K562 (cell line): Measurements from ENCODE around the gene PLXNA3. TPM values are rescaled to one million over a fixed set of nuclear protein-coding genes. Genes with fewer than 3 reads are reported as not detected.
A peak's percentile ranks its signal among the peaks of the same experiment; 100 is the strongest.

ENCODE experiments used
- CBX3 ChIP-seq, 2 experiments: IDR thresholded peaks; 1 replicate in 1 of 2; 2 replicates in 1 of 2; pipeline ENCODE4 v1.6.1; 2012; ENCODE audit warnings: inconsistent platforms in 2 of 2, low read length in 2 of 2, borderline replicate concordance in 1 of 2, control low read depth in 1 of 2
- CBX8 ChIP-seq: fragments of 200-600 bp; sonication (generic); IDR thresholded peaks from 2 replicates; pipeline ENCODE4 v1.6.1; 2012; ENCODE audit warnings: borderline replicate concordance, mixed run types, low read depth, mild to moderate bottlenecking, moderate library complexity, mixed read lengths, low read length, control low read depth, inconsistent platforms; ENCODE audit not compliant: poor library complexity, severe bottlenecking; ENCODE audit errors: extremely low read depth
- CREB5 ChIP-seq: fragments of 250-450 bp; sonication (Bioruptor Pico); IDR thresholded peaks from 2 replicates; pipeline ENCODE4 v1.5.0; 2020; ENCODE audit warnings: mild to moderate bottlenecking
- HINFP ChIP-seq: fragments of 450-650 bp; conservative IDR thresholded peaks from 2 replicates; pipeline ENCODE4 v1.6.1; 2016; ENCODE audit warnings: missing genetic modification characterization, low read depth, mild to moderate bottlenecking, control low read depth, missing compliant biosample characterization
- MGA ChIP-seq: fragments of 450-650 bp; IDR thresholded peaks from 2 replicates; pipeline ENCODE4 v1.6.1; 2016; ENCODE audit warnings: mild to moderate bottlenecking, moderate library complexity
- MTF1 ChIP-seq: fragments of 250-450 bp; sonication (Bioruptor Pico); IDR thresholded peaks from 2 replicates; pipeline ENCODE4 v1.9.0; 2021; ENCODE audit warnings: moderate library complexity, mild to moderate bottlenecking, inconsistent platforms, borderline replicate concordance
- ZKSCAN1 ChIP-seq: fragments of 150-350 bp; IDR thresholded peaks from 2 replicates; pipeline ENCODE4 v1.6.1; 2016; ENCODE audit warnings: low read depth, low read length
- ZNF217 ChIP-seq: sonication (generic); formaldehyde crosslinking; IDR thresholded peaks from 2 replicates; pipeline ENCODE4 v1.8.0; 2022; ENCODE audit warnings: mild to moderate bottlenecking, missing genetic modification reagents
- ZNF431 ChIP-seq: sonication (generic); formaldehyde crosslinking; IDR thresholded peaks from 2 replicates; pipeline ENCODE4 v1.8.0; 2022; ENCODE audit warnings: mild to moderate bottlenecking, missing genetic modification reagents
- polyA plus RNA-seq, 8 experiments: library from polyadenylated mRNA; depleted of rRNA in 4 of 8; stranded (reverse) in 5 of 8; unstranded in 3 of 8; fragments of >200 nt; fragmentation: Nextera tagmentation in 2 of 8; fragmentation: Illumina TruSeq in 1 of 8; extraction: Ambion mirVana in 2 of 8; extraction: Trizol in 1 of 8; gene quantifications; 2 replicates each; pipeline versions ENCODE4 v1.2.1 to v1.2.3, GENCODE V29; 2011 to 2014; ENCODE audit warnings: inconsistent platforms in 1 of 8, missing spikeins in 1 of 8
- total RNA-seq, 7 experiments: library from RNA; depleted of rRNA in 6 of 7; stranded (reverse); fragments of >200 nt in 6 of 7; fragmentation: Illumina TruSeq in 2 of 7; extraction: Trizol in 2 of 7; gene quantifications; 2 replicates each; pipeline versions ENCODE4 v1.2.1 to v1.2.3, GENCODE V29; 2011 to 2021; ENCODE audit warnings: low replicate concordance in 1 of 7

PLXNA3 gene
- total and polyA plus RNA-seq, 9 of the 15 experiments (the other 6 are each of a cell fraction or from before 2014, with no cell fraction given), result 0.32 to 47.8 (median 7.5) TPM

- TF ChIP-seq CREB5 (CRISPR knock-in tag), result no peak
- TF ChIP-seq ZNF217, result no peak
- TF ChIP-seq ZNF431 (CRISPR knock-in tag), result peak; percentile 59
- no peak for TF ChIP-seq CBX8
- no peak for TF ChIP-seq MTF1 (CRISPR knock-in tag)
- TF ChIP-seq HINFP (tag), result no peak
- 0 out of 2 replicates have a peak, but pooled peaks have one; percentile 17 for TF ChIP-seq ZKSCAN1
- no peak for TF ChIP-seq CBX3 (IDR thresholded peaks at IDR 0.05; ENCODE audit: borderline replicate concordance in 1 of 2, low read length in 2 of 2)
- TF ChIP-seq MGA, result peak; percentile 66
These were observed 29.6 kb upstream of the PLXNA3 start, which contains the start of gene ATP6AP1 (continued) for GRCh38 chrX:154428176-154429171.
